ENCODE results near the gene SLC26A8. TPM values are rescaled to one million over a fixed set of nuclear protein-coding genes. Genes with fewer than 3 reads are reported as not detected.

Gene SLC26A8, protein sequence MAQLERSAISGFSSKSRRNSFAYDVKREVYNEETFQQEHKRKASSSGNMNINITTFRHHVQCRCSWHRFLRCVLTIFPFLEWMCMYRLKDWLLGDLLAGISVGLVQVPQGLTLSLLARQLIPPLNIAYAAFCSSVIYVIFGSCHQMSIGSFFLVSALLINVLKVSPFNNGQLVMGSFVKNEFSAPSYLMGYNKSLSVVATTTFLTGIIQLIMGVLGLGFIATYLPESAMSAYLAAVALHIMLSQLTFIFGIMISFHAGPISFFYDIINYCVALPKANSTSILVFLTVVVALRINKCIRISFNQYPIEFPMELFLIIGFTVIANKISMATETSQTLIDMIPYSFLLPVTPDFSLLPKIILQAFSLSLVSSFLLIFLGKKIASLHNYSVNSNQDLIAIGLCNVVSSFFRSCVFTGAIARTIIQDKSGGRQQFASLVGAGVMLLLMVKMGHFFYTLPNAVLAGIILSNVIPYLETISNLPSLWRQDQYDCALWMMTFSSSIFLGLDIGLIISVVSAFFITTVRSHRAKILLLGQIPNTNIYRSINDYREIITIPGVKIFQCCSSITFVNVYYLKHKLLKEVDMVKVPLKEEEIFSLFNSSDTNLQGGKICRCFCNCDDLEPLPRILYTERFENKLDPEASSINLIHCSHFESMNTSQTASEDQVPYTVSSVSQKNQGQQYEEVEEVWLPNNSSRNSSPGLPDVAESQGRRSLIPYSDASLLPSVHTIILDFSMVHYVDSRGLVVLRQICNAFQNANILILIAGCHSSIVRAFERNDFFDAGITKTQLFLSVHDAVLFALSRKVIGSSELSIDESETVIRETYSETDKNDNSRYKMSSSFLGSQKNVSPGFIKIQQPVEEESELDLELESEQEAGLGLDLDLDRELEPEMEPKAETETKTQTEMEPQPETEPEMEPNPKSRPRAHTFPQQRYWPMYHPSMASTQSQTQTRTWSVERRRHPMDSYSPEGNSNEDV
- 0.05 TPM in 1 of 2 replicates, not detected in the other for total RNA-seq

DNA sequence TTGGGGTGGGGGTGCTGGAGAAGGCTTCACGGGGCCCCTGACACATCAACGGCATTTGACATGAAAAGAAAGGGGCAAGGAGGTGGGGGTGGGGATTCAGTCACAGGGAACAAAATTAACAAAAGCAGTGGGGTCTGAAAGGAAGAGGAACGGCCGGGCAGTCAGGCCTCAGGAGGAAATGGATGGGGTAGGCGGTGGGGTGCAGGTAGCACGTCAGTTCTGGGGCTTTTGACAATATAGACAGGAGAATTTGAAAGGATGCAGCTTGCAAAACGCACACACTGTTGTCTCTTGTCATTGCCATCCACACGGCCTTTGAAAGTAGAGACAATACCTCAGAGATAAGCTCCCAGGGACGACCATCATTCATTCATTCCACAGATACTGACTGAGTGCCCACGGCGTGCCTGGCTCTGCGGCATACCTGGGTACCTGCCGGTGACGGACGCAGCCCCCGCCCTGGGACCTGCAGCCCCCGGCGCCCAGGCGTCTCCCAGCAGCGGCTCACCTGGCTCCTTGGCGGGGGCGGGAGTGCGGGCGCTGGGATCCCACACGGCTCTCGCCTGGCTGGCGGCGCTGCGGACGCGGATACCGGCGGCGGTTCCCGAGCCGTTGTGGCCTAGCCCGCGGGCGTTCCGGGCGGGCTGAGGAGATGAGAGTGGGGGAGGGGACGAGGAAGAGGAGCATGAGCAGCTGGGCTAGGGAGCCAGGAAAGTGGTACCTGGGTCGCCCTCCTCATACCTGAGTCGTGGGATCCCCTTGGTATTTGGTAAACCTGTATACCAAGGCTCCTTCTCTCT is at the start of gene SLC26A8:
SLC26A8 (minus strand) TSS at position 646 of the 800 bp plus-strand sequence. CDS start 4,934 bp downstream, outside the sequence.
- no peak for DNase-seq (ENCODE audit: low read depth)

DNA sequence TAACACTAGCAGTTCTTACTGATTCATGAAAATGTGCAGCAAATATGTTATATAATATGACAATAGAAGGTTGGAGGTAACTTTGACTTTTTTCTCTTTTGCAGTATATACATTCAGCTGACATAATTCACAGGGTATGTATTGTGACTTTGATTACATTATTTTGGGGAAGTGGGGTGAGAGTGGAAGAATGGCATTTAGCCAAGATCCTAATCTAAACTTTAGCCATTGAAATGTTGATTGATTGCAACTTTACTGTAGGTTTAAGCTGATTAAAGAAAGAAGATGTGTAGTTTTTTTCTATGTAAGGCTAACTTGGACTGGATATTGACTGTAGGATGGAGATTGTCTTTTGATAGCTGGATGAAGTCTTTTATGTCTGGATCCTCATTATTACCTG is 49.1 kb upstream of the SLC26A8 start:
- no peak for DNase-seq (ENCODE audit: low read depth)

DNA sequence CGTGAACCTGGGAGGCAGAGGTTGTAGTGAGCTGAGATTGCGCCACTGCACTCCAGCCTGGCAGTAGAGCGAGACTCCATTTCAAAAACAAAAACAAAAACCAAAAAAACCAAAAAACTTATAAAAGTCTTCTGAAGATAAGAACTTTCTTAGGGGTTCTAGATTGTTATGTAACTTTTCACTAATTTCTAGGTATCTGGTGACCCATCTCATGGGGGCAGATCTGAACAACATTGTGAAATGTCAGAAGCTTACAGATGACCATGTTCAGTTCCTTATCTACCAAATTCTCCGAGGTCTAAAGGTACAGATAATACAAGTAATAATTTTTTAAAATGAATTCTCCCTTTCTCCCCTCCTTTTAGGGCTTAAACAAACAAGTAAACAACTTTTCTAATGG is 48.2 kb upstream of the SLC26A8 start:
- no peak for DNase-seq (ENCODE audit: low read depth)

DNA sequence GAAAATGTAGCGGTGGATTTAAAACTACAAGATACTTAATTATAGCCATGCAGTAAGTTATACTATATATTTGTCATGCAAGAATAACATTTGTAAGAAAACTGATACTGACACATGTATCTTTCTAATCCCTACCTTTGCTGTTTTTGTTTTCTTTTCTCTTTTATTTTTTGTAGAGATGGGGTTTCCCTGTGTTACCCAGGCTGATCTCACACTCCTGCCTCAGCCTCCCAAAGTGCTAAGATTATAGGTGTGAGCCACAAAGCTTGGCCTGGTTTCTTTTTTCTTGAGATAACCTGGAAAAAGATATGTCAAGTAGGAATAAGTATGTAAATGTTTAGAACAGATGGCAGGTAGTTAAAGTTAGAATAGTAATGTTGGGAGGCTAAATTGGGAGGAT is 47.3 kb upstream of the SLC26A8 start:
- DNase-seq (ENCODE audit: low read depth), result no peak

DNA sequence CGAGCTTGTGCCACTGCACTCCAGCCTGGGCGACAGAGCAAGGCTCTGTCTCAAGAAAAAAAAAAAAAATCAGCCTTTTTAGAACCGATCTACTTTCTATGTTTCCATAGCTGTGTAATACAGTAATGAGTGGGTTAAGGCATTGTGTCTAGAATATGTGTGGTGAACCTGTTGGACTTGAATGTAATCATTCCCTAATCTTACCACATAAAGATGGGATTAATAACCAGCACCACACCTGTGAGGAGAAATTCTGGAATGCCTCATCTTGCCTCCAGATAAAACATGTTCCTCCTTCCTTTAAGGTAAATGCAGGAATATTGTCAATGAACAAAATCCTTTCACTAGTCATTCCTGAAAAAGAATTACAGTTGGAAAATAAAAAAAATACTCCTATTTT is 46.8 kb upstream of the SLC26A8 start:
- DNase-seq (ENCODE audit: low read depth), result no peak

DNA sequence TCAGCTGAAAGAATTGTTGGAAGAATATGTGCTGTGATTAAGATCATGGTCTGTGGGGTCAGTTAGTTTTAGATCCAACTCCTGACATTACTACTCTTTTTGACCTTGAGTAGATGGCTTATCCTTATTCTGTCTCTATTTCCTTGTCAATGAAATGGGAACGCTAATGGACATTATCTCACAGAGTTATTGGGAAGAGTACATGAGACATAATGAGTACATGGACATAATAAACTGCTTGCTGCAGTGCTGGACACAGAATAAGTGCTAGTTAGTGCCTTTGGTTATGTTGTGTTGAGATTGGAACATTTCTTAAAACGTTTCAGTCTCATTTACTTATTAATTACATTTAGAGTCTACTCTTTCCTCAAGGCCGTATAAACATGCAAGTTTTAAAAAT is 45.8 kb upstream of the SLC26A8 start:
- no peak for DNase-seq (ENCODE audit: low read depth)

DNA sequence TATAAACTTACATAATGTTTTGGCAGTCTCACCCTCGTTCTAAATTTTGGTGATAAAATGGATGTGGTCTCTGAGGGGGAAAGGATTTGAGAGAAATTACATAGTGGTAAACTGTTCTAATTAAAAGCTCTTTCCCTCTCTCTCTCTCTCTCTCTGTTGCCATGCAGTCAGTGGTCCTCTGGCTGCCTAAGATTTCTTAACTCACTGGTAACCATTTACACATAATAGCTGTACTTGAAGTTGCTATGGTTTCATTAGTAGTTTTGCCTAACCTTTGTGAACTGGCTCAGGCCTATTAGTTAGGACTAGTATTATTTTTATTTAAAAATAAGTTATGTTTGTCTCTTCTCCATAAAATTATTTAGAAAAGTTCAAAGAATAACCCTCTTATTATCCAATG is 45.1 kb upstream of the SLC26A8 start:
- DNase-seq (ENCODE audit: low read depth), result peak; percentile 41

DNA sequence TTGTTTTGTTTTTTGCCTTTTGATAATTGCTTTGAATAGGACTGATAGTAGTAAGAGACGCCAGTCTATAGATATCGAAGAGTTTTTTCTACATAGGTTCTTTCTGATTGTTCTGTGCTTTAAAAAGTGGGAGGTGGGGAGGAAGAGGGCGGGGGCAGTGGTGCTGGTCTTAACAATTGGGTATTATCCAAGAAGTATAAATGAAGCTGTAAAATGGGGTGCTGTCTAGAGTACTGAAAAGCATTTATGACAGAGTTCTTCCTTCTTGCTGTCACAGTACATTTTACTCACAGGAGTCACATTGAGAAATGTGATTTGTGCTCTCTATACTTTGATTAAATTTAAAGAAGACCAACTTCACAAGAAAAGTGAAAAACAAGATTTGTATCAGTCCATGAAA is 44.1 kb upstream of the SLC26A8 start:
- no peak for DNase-seq (ENCODE audit: low read depth)

DNA sequence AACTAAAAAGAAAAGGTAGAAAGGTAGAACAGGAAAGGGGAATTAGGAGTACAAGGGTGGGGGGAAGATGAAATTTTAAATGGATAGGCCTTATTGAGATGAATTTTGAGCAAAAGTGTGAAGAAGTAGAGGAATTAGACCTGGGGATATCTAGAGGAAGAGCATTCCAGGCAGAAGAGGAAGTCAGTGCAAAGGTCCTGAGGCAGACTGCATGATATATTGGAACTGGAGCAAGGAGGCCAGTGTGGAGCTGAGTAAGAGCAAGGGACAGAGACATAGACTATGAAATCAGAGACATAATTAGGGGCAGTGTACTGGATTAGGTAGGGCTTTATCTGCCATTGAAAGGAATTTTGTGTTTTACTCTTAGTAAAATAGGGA is 43.6 kb upstream of the SLC26A8 start:
- no peak for DNase-seq (ENCODE audit: low read depth)

DNA sequence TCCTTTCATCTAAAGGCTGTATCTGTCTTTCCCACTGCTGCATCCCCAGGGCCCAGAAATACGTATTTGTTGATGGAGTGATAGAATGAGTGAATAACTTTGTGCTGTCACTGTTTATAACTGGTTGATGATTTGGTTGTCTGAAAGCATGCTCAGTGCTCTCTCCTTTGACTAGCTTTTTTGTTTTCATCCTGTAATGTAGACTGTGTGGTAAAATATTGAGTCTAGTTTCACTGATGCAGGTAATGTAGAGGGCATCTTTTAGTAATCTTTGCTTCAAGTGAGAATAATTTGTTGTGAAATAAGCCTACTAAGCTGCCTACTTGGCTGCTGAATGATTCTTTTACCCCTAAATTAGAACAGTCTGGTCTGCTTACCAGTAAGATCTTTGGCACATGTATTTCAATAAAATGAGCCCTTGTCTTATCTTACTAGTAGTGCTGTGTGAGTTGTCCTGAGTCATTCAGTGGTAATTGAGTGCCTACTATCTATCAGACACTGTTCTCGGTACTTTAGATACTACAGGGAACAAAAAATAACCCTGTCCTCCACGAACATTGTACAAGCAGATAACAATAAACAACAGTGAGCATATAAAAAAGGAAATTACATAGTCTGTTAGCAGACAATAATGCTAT is 43.1 kb upstream of the SLC26A8 start:
- DNase-seq (ENCODE audit: low read depth), result no peak

DNA sequence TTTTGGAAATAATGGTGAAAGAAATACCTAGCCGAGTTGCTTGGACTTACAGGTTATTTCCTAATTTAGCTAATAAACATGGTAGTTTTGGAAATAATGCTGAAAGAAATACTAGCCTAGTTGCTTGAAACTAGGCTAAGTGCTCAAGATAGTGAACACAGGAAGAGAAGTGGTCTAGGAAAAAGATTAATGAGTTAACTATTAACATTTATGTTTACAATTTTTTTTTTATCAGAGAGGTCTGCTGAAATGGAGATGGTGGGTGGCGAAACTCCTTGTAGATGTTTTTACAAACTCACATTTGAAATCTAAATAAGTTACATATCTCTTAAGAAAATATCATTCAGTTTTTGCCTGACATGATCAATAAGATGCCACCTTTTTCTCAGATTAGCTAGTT is 42.4 kb upstream of the SLC26A8 start:
- no peak for DNase-seq (ENCODE audit: low read depth)

DNA sequence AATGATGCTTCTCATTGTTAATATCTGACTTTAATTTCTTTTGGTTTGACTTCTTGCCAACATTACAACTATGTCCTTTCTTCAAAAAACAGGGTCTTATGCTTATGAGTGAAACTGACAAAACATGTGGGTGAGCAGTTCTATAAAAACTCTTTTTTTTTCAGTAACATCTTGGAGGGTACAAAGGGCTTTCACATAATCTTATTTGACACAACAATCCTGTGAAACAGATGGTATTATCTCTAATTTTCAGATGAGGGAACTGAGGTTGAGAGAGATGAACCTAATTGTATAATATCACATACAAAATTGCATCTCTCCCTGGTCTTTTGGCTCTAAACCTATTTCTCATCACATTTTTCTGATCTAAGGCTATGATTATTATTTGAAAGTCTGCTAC is 41.5 kb upstream of the SLC26A8 start:
- no peak for DNase-seq (ENCODE audit: low read depth)

DNA sequence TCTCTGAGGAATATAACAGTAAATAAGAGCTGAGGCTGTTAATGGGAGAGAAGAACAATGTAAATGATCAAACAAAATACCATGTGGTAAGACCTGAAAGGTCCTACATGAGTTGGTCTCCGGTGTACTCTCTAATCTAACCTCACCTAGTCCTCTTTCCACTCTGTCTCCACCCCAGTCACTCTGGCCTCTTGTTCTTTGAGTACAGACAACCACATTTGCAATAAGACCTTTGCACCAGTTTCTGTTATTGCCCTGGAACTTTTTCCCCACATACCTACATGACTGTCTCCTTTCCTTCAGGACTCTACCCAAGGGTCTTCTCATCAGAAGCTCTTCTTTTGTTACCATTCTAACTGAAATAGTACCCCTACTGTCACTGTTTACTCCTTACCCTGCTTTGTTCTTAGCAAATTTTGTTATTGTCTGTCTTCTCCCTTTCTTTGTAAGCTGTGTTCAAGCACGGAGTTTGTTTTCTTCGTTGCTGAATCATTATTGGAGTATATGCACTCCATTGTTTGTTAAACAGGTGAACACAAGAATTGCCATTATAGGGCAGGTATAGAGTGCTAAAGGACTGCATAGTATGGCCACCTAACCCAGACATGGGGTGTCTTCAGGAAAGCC is 40.4 kb upstream of the SLC26A8 start:
- peak; percentile 38 for DNase-seq (ENCODE audit: low read depth)

DNA sequence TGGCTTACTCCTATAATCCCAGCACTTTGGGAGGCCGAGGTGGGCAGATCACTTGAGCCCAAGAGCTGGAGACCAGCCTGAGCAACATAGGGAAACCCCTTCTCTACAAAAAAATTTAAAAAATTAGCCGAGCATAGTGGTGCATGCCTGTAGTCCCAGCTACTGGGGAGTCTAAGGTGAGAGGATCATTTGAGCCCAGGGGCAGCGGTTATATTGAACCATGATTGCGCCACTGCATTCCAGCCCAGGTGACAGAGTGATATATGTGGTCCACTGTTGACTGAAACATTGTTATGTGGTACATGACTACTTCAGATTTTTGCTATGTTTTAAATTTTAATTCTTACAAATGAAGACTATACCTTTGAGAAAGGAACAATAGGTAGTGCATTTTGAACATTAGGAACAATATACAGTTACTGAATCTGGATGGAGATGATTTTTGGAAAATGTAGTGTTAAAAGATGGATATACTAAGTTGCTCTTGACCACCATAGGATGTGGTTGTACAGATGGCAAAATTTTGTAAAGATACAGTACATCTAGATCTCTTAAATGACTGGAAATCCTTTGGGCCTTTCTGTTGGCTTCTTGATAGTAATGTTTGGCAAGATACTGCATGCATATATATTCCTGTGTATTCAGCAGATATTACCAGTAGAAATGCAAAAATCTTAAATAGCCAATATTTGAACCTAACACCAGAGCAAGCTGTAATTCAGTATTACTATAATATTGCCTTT is 39.0 kb upstream of the SLC26A8 start:
- no peak for DNase-seq (ENCODE audit: low read depth)

DNA sequence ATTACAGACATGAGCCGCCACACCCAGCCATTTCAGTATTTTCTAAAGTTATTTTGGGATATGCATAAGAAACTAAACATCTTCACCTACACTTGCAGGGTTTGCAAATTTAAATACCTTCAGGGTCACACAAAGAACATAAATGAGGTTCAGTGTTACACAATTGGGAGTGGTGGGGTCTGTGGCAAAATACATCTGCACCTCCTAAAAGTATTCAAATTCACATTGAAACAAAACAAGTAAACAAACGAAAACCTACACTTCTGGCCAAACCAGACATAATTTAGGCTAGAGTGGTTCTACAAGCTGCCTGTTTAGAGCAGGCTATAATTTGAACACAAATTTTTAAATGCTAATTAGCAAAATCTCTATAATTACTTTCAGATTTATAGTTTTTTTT is 37.8 kb upstream of the SLC26A8 start:
- no peak for DNase-seq (ENCODE audit: low read depth)

DNA sequence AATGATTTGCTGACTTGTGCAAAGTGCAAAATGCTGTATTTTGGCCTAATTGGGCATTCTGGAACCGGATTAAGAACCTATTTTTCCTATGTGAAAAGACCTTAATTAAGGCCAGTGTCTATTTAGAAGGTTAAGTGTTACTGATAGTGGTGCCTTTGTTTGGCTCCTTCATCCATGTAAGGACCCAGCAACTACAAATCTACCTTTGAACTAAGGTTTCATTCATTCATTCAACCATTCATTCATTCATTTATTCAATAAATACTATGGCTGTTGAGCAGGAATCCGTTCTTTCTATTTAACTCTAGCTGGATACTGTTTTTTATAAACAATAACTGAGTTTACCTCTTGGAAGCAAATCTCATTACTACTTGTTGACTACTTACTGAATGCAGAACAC is 36.8 kb upstream of the SLC26A8 start:
- DNase-seq (ENCODE audit: low read depth), result no peak

DNA sequence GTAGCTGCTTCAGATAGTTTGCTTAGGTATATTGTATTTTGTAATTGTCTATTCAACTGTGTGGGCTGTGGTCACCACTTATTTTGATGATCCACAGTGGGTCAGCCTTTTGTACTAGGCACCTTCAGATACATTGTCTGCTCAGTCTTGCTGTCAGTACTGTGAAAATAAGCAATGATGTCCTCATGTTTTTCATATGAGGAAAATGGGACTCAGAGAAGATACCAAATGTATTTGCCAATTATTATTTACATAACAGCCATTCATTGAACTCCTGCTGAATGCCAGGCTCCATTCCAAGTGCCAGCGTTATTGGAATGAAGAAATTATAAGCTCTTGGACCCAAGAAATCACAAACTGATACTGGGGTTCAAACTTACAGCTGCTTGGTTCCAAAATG is 31.7 kb upstream of the SLC26A8 start:
- no peak for DNase-seq (ENCODE audit: low read depth)

DNA sequence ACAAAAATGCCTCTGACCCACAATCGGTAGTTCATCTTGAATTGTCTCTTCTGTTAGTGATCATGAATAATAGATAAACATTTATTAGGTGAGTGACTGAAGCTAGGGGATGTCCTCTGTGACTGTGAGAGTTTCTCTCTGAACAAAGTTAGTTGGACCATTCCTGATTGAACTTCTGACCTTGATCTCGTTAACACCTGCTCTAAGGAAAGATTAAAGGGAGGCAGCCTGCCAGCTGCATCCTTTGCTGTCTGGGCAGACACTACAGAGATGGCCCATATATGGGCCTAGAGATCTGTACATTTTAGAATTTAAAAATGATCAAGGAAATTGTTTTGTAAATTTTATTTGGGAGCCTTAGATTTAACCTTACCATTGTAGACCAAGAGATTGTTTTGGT is 30.5 kb upstream of the SLC26A8 start:
- no peak for DNase-seq (ENCODE audit: low read depth)

DNA sequence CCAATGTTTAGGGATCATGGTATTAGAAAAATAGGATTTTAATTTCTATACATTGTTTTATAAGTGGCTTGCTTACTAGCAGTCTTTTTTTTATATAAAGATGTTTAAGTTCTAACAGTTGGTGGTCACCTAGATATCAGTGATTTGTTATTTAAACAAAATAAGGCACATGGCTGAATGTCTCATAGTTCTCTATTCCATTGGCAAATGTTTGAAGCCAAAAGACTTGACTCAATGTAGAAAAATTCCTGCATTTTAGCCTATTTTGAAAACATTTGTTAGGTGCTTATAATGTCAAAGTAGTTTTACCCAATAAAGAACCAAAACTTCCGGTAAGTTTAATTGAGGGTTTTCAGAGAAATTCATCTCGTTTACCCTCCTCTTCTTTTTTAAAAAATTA is 30.0 kb upstream of the SLC26A8 start:
- DNase-seq (ENCODE audit: low read depth), result no peak

DNA sequence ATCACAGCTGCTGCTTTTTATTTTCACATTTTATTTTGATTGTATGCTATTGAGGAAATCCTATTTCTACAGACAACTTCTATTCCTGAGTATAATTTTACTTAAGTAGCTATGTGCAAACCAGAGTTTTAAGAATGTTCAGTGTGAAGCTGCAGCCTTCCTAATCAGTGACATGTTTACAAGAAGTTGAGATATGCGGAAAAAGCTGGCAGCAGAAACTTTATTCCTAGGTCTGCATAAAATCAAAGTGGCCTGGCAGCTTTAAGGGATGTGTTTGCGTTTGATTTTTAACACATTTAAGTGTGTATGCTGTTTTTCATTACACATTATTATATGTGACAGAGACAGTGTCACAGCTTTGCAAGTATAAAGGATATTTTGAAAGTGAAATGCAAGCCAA is 29.4 kb upstream of the SLC26A8 start:
- DNase-seq (ENCODE audit: low read depth), result no peak
